Measurements from ENCODE around the gene LRRK1. TPM values are rescaled to one million over a fixed set of nuclear protein-coding genes. Genes with fewer than 3 reads are reported as not detected.
A peak's percentile ranks its signal among the peaks of the same experiment; 100 is the strongest.

Gene LRRK1
- total RNA-seq, 6 experiments from 2014 or later, result 0.93 to 3.6 (median 2.5) TPM

- 47% methylated on average over 5 of the region's 6 CpGs for WGBS (ENCODE audit: insufficient coverage, low coverage, low lambda C conversion rate, missing lambda C conversion rate)
- Histone ChIP-seq H3K27me3 (no peaks in the 10 kb centered on the region), H3K4me3 (no peak overlapping the region), H3K36me3 (no peaks in the 10 kb centered on the region), H3K27ac (no peak overlapping the region), H3K9me3 (no peaks in the 10 kb centered on the region), H3K4me1 (no peaks in the 10 kb centered on the region)
- DNase-seq (peak in 1 of 3 donors; percentile 24), ATAC-seq (no peak)
- intact Hi-C loops (cut with DNase I), result loop anchor here in 1 of 2 donors (5.0 kb wide), 1 partner anchor 92 kb away; no protein-coding TSS in a partner anchor
- TF ChIP-seq POLR2A (IDR thresholded peaks at IDR 0.05), result no peak
- TF ChIP-seq, protein P1, sequence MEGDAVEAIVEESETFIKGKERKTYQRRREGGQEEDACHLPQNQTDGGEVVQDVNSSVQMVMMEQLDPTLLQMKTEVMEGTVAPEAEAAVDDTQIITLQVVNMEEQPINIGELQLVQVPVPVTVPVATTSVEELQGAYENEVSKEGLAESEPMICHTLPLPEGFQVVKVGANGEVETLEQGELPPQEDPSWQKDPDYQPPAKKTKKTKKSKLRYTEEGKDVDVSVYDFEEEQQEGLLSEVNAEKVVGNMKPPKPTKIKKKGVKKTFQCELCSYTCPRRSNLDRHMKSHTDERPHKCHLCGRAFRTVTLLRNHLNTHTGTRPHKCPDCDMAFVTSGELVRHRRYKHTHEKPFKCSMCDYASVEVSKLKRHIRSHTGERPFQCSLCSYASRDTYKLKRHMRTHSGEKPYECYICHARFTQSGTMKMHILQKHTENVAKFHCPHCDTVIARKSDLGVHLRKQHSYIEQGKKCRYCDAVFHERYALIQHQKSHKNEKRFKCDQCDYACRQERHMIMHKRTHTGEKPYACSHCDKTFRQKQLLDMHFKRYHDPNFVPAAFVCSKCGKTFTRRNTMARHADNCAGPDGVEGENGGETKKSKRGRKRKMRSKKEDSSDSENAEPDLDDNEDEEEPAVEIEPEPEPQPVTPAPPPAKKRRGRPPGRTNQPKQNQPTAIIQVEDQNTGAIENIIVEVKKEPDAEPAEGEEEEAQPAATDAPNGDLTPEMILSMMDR (IDR thresholded peaks at IDR 0.05), result no peak
Measured at GRCh38 chr15:100914876-100915275, 4.3 kb upstream of the LRRK1 start.

DNA sequence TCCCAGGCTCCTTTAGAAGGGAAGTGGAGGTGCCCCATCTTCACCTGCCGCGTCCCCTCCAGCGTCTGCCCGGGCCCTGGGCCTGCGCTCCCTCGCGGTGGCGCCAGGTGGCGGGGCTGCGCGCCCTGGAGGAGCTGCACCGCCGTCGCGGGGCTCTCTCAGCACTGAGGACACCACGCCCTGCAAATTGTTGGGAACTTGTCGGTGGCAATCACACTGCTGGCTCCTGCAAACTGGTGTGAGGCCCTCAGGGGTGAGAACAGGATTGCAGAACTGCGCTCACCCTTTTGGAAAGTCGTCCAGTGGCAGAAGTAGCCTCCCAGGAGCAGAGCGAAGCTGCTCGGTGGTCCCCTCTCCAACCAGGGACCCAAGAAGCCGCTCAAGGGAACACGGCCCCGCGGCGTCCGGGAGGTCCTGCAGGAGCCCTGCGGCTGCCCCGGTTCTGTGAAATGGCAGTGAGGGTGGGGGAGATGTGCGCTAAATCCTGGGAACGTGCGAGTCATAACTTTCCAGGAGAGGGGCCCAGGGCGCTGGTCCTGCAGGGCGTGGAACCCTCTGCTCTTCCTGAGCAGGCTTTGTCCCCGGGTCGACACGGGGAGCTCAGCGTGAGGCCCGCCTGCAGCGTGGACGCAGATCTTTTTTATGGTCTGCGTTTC, 995 bp upstream of the LRRK1 start:
- Histone ChIP-seq H3K36me3 (no peaks in the 10 kb centered on the region), H3K9me3 (no peaks in the 10 kb centered on the region), H3K27ac (peak overlapping the region in 1 of 3 donors; percentile 1), H3K4me3 (peak overlapping the region; percentile 46 to 53 (median 52)), H3K27me3 (no peaks in the 10 kb centered on the region), H3K4me1 (no peaks in the 10 kb centered on the region)
- DNase-seq (peak; percentile 73 to 82 (median 81)), ATAC-seq (peak; percentile 91 to 94 (median 94))
- intact Hi-C loops (cut with DNase I), result loop anchor here in 1 of 2 donors (5.0 kb wide), 1 partner anchor 89 kb away; no protein-coding TSS in a partner anchor
- WGBS (ENCODE audit: insufficient coverage, low coverage, low lambda C conversion rate, missing lambda C conversion rate), result no CpG with 5 or more reads among the region's 42 CpGs
- TF ChIP-seq, protein P1 (IDR thresholded peaks at IDR 0.05), result peak; percentile 82 to 91 (median 86)
- TF ChIP-seq POLR2A (IDR thresholded peaks at IDR 0.05), result no peak

DNA sequence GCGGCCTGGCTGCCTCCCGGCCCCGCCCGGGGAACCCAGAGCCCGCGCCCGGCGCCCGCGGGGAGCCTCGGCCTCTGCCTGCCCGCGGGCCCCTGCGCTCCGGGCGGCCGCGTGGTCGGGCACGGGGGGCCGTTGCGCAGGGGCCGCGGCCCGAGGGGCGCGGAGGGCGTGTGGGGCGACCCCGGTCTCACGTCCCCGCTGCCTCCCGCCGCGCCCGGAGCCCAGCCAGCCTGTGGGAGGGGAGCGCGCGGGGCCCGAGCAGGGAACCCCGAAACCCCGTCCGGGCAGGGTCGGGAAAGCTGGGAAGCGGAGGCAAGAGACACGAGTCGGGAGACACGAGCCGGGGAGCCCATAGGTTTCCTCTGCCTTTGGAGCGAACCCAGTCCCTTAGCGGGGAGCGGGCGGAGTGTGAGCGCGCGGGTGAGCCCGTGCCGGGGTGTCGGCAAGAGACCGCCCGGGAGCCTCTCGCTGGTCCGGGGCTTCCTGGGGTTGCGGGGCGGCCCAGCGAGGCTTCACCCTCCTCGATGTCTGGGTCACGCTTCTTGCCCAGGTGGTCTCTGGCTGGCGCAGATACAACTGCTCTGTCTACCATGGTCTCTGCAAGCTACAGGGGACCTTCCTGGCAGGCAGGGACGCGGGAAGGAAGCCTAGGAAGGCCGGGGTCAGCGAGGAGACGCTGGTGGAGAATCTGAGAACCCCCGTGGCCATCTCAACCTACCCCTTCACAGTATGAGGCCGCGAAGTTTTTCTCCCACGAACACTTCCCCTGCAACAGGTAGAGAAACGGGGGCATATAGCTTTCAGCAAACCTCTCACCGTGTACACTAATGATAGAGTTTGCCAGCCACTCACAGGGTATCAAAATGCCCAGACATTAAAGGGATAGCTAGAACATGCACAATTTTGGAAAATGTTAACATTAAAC, 586 bp downstream of the LRRK1 start:
- peak in 3 of 4 donors; percentile 8 to 19 (median 12) for ATAC-seq
- intact Hi-C loops (cut with DNase I), result loop anchor here (5.0 to 10.0 kb wide), 3 partner anchors 85 to 345 kb away; no protein-coding TSS in a partner anchor
- 16% methylated on average over 6 of the region's 80 CpGs for WGBS (ENCODE audit: insufficient coverage, low coverage, low lambda C conversion rate, missing lambda C conversion rate)
- H3K4me3 ChIP-seq, result peak overlapping the region; percentile 34 to 53 (median 39)
- no peaks in the 10 kb centered on the region for H3K4me1 ChIP-seq
- no peaks in the 10 kb centered on the region for H3K9me3 ChIP-seq
- TF ChIP-seq POLR2A (IDR thresholded peaks at IDR 0.05), result no peak
- TF ChIP-seq, protein P1 (IDR thresholded peaks at IDR 0.05), result no peak
- H3K27ac ChIP-seq, result peak overlapping the region in 2 of 3 donors; percentile 40 to 43
- H3K36me3 ChIP-seq, result no peaks in the 10 kb centered on the region
- DNase-seq, result peak; percentile 37 to 61 (median 47)
- H3K27me3 ChIP-seq, result no peaks in the 10 kb centered on the region

GRCh38 chr15:100920516-100921135, 1.5 kb downstream of the LRRK1 start:
- TF ChIP-seq POLR2A (IDR thresholded peaks at IDR 0.05), result no peak
- TF ChIP-seq, protein P1 (IDR thresholded peaks at IDR 0.05), result no peak
- H3K36me3 ChIP-seq, result no peaks in the 10 kb centered on the region
- no peaks in the 10 kb centered on the region for H3K27me3 ChIP-seq
- intact Hi-C loops (cut with DNase I), result loop anchor here (10.0 kb wide), 2 partner anchors 84 to 344 kb away; no protein-coding TSS in a partner anchor
- H3K4me3 ChIP-seq, result no peak overlapping the region
- no peak overlapping the region for H3K27ac ChIP-seq
- ATAC-seq (no peak), DNase-seq (peak in 1 of 3 donors; percentile 36)
- H3K4me1 ChIP-seq, result no peaks in the 10 kb centered on the region
- 73% methylated on average over 8 of the region's 8 CpGs for WGBS (ENCODE audit: insufficient coverage, low coverage, low lambda C conversion rate, missing lambda C conversion rate)
- no peaks in the 10 kb centered on the region for H3K9me3 ChIP-seq
